ENCODE data around the gene STMN3. TPM values are rescaled to one million over a fixed set of nuclear protein-coding genes. Genes with fewer than 3 reads are reported as not detected.

Gene STMN3
- total and polyA plus RNA-seq, 4 donors = 13.6 to 20.9 (median 17.0) TPM

GRCh38 chr20:63648895-63649589 lies 4.2 kb downstream of the STMN3 start:
- Histone ChIP-seq H3K27ac (ENCODE audit: low read depth in 1 of 2, low read length in 1 of 2) (no peak overlapping the region), H3K36me3 (ENCODE audit: control insufficient read depth in 4 of 4, insufficient read depth in 4 of 4, low read length in 4 of 4) (no peaks in the 10 kb centered on the region), H3K4me3 (no peak overlapping the region), H3K9me3 (ENCODE audit: control insufficient read depth in 4 of 4, insufficient read depth in 3 of 4, low read length in 3 of 4) (no peaks in the 10 kb centered on the region), H3K4me1 (ENCODE audit: control insufficient read depth in 5 of 5, insufficient read depth in 5 of 5, low read length in 5 of 5) (peaks cover 0 to 19% (median 8%) of the 10 kb centered on the region in 5 donors), H3K9ac (ENCODE audit: insufficient read depth in 1 of 2, low read length in 2 of 2) (no peak overlapping the region), H3K27me3 (ENCODE audit: control insufficient read depth in 3 of 3, insufficient read depth in 3 of 3, low read length in 2 of 3) (no peaks in the 10 kb centered on the region)
- 84 to 85% methylated on average over 11 of the region's 11 CpGs for WGBS, 2 donors
- ATAC-seq (ENCODE audit: insufficient read depth, low FRiP score) = no peak
- TF ChIP-seq CTCF (IDR thresholded peaks at IDR 0.05; ENCODE audit: control extremely low read depth, extremely low read depth) = no peak
- no peak for DNase-seq

- Histone ChIP-seq H3K36me3 (ENCODE audit: control insufficient read depth in 4 of 4, insufficient read depth in 4 of 4, low read length in 4 of 4) (peaks cover 0 to 4% (median 0%) of the 10 kb centered on the region in 4 donors), H3K27ac (ENCODE audit: low read depth in 1 of 2, low read length in 1 of 2) (no peak overlapping the region), H3K27me3 (ENCODE audit: control insufficient read depth in 3 of 3, insufficient read depth in 3 of 3, low read length in 2 of 3) (no peaks in the 10 kb centered on the region), H3K4me1 (ENCODE audit: control insufficient read depth in 5 of 5, insufficient read depth in 5 of 5, low read length in 5 of 5) (peaks cover 0 to 13% (median 5%) of the 10 kb centered on the region in 5 donors), H3K9me3 (ENCODE audit: control insufficient read depth in 4 of 4, insufficient read depth in 3 of 4, low read length in 3 of 4) (no peaks in the 10 kb centered on the region), H3K4me3 (no peak overlapping the region), H3K9ac (ENCODE audit: insufficient read depth in 1 of 2, low read length in 2 of 2) (no peak overlapping the region)
- no peak for TF ChIP-seq CTCF (IDR thresholded peaks at IDR 0.05; ENCODE audit: control extremely low read depth, extremely low read depth)
- no peak for DNase-seq
- ATAC-seq (ENCODE audit: insufficient read depth, low FRiP score) = no peak
- 91 to 94% methylated on average over 6 of the region's 6 CpGs for WGBS, 2 donors
These were observed 5.0 kb downstream of the STMN3 start for GRCh38 chr20:63648190-63648589.

- H3K9ac ChIP-seq (ENCODE audit: insufficient read depth in 1 of 2, low read length in 2 of 2) = no peak overlapping the region
- peaks cover 0 to 8% (median 0%) of the 10 kb centered on the region in 5 donors for H3K4me1 ChIP-seq (ENCODE audit: control insufficient read depth in 5 of 5, insufficient read depth in 5 of 5, low read length in 5 of 5)
- peaks cover 0 to 4% (median 0%) of the 10 kb centered on the region in 4 donors for H3K36me3 ChIP-seq (ENCODE audit: control insufficient read depth in 4 of 4, insufficient read depth in 4 of 4, low read length in 4 of 4)
- WGBS, 2 donors = 74 to 83% methylated on average over 4 of the region's 4 CpGs
- no peak for DNase-seq
- no peak for TF ChIP-seq CTCF (IDR thresholded peaks at IDR 0.05; ENCODE audit: control extremely low read depth, extremely low read depth)
- H3K4me3 ChIP-seq = no peak overlapping the region
- no peak overlapping the region for H3K27ac ChIP-seq (ENCODE audit: low read depth in 1 of 2, low read length in 1 of 2)
- H3K27me3 ChIP-seq (ENCODE audit: control insufficient read depth in 3 of 3, insufficient read depth in 3 of 3, low read length in 2 of 3) = no peaks in the 10 kb centered on the region
- no peak for ATAC-seq (ENCODE audit: insufficient read depth, low FRiP score)
- no peaks in the 10 kb centered on the region for H3K9me3 ChIP-seq (ENCODE audit: control insufficient read depth in 4 of 4, insufficient read depth in 3 of 4, low read length in 3 of 4)
These were observed 8.0 kb downstream of the STMN3 start for GRCh38 chr20:63645218-63645617.
